ENCODE data around the gene TPGS2.

DNA sequence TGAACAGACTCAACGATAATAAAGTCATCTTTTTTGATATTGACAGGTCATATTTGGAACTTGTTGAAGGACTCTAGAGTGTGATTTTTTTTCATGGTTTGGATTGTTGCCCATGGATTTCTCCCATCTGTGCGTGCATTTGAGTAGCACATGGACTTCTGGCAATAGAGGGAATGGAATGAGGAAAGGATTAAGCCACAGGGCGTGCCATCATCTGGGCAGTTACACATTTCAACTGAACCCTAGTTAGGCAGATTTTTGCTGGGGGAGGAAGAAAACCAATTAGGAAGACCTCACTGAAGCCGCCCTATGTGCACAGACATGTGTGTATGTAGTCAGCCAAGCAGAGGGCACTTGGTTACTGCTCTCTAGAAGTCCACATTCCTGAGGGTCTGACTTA lies 72.6 kb downstream of the TPGS2 start:
- TF ChIP-seq, protein P1, sequence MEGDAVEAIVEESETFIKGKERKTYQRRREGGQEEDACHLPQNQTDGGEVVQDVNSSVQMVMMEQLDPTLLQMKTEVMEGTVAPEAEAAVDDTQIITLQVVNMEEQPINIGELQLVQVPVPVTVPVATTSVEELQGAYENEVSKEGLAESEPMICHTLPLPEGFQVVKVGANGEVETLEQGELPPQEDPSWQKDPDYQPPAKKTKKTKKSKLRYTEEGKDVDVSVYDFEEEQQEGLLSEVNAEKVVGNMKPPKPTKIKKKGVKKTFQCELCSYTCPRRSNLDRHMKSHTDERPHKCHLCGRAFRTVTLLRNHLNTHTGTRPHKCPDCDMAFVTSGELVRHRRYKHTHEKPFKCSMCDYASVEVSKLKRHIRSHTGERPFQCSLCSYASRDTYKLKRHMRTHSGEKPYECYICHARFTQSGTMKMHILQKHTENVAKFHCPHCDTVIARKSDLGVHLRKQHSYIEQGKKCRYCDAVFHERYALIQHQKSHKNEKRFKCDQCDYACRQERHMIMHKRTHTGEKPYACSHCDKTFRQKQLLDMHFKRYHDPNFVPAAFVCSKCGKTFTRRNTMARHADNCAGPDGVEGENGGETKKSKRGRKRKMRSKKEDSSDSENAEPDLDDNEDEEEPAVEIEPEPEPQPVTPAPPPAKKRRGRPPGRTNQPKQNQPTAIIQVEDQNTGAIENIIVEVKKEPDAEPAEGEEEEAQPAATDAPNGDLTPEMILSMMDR (IDR thresholded peaks at IDR 0.05): no peak
- TF ChIP-seq POLR2A (IDR thresholded peaks at IDR 0.05): no peak

All from Peyer's patch (tissue), 4 donors.